ENCODE data around the gene TP53AIP1.
"Not testable (repeated sequence)": the region's sequence is repeated elsewhere in the genome, so short reads cannot be mapped to it uniquely, and the experiment has no call there.

TP53AIP1 gene

GRCh38 chr11:128924104-128924503, 18.6 kb downstream of the TP53AIP1 start:
- Histone ChIP-seq H3K4me1 (ENCODE audit: control insufficient read depth, insufficient read depth, low read length) (no peaks in the 10 kb centered on the region), H3K9ac (ENCODE audit: low read depth, low read length) (no peak overlapping the region), H3K4me3 (ENCODE audit: low read length) (no peak overlapping the region), H3K36me3 (ENCODE audit: insufficient read depth, low read length) (no peaks in the 10 kb centered on the region), H3K27me3 (ENCODE audit: control insufficient read depth, insufficient read depth, low read length) (peaks cover 68% of the 10 kb centered on the region), H3K4me2 (ENCODE audit: low read length) (no peak overlapping the region), H3K9me3 (replicated peaks; ENCODE audit: low read length) (no peaks in the 10 kb centered on the region)

- Histone ChIP-seq H3K4me3 (ENCODE audit: low read length) (no peak overlapping the region), H3K4me1 (ENCODE audit: control insufficient read depth, insufficient read depth, low read length) (no peaks in the 10 kb centered on the region)
Measured at GRCh38 chr11:128921793-128922192, 20.9 kb downstream of the TP53AIP1 start.

GRCh38 chr11:128920666-128921065, 22.0 kb downstream of the TP53AIP1 start:
- Histone ChIP-seq H3K4me2 (ENCODE audit: low read length) (no peak overlapping the region), H3K9ac (ENCODE audit: low read depth, low read length) (no peak overlapping the region), H3K27me3 (ENCODE audit: control insufficient read depth, insufficient read depth, low read length) (peaks cover 48% of the 10 kb centered on the region), H3K36me3 (ENCODE audit: insufficient read depth, low read length) (no peaks in the 10 kb centered on the region), H3K4me3 (ENCODE audit: low read length) (no peak overlapping the region), H3K9me3 (replicated peaks; ENCODE audit: low read length) (no peaks in the 10 kb centered on the region), H3K4me1 (ENCODE audit: control insufficient read depth, insufficient read depth, low read length) (no peaks in the 10 kb centered on the region)

More at GRCh38 chr11:128921793-128922192, 20.9 kb downstream of the TP53AIP1 start:
- Histone ChIP-seq H3K9ac (ENCODE audit: low read depth, low read length) (no peak overlapping the region), H3K27me3 (ENCODE audit: control insufficient read depth, insufficient read depth, low read length) (peaks cover 57% of the 10 kb centered on the region), H3K9me3 (replicated peaks; ENCODE audit: low read length) (no peaks in the 10 kb centered on the region), H3K36me3 (ENCODE audit: insufficient read depth, low read length) (no peaks in the 10 kb centered on the region), H3K4me2 (ENCODE audit: low read length) (no peak overlapping the region)

DNA sequence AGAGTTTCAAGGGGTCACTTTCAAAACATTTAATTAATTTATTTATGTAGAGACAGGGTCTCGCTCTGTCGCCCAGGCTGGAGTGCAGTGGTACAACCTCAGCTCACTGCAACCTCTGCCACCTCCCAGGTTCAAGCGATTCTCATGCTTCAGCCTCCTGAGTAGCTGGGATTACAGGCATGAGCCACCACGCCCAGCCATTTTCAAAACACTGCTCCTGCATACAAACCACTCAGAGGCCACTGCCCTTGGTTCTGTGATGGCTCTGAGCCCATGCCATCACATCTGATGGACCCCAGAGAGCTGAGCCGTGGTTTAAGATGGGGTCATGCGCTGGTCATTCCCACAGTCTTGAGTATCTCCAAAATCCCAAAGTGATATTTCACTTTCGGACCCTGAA, 23.0 kb downstream of the TP53AIP1 start:
- not testable (repeated sequence) for H3K36me3 ChIP-seq (ENCODE audit: insufficient read depth, low read length); H3K9me3 ChIP-seq (replicated peaks; ENCODE audit: low read length); H3K4me1 ChIP-seq (ENCODE audit: control insufficient read depth, insufficient read depth, low read length); H3K4me2 ChIP-seq (ENCODE audit: low read length); H3K9ac ChIP-seq (ENCODE audit: low read depth, low read length); H3K4me3 ChIP-seq (ENCODE audit: low read length)
- H3K27me3 ChIP-seq (ENCODE audit: control insufficient read depth, insufficient read depth, low read length) = peaks cover 46% of the 10 kb centered on the region

DNA sequence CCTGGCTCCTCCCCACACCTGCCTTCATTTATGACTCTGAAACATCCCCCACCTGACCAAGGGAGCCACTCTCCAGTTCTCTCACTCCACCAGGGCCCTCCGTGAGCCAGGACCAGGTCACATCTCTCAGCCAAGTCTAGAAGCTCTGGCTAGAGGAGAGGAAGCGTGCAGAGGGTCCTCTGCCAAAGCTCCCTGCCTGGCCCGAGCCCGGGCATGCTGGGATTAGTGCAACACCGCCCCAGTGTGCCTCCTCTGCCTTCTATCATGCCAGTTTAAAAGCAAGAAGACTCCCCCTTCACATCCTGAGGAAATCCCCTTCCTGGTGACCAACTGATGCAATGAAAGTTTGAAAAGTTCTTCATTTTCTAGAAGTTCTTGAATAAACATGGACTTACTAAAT, 23.5 kb downstream of the TP53AIP1 start:
- no peak overlapping the region for H3K4me3 ChIP-seq (ENCODE audit: low read length)
- H3K9me3 ChIP-seq (replicated peaks; ENCODE audit: low read length) = no peaks in the 10 kb centered on the region
- H3K9ac ChIP-seq (ENCODE audit: low read depth, low read length) = no peak overlapping the region
- H3K4me1 ChIP-seq (ENCODE audit: control insufficient read depth, insufficient read depth, low read length) = no peaks in the 10 kb centered on the region
- H3K36me3 ChIP-seq (ENCODE audit: insufficient read depth, low read length) = no peaks in the 10 kb centered on the region
- H3K27me3 ChIP-seq (ENCODE audit: control insufficient read depth, insufficient read depth, low read length) = peaks cover 46% of the 10 kb centered on the region
- H3K4me2 ChIP-seq (ENCODE audit: low read length) = no peak overlapping the region

DNA sequence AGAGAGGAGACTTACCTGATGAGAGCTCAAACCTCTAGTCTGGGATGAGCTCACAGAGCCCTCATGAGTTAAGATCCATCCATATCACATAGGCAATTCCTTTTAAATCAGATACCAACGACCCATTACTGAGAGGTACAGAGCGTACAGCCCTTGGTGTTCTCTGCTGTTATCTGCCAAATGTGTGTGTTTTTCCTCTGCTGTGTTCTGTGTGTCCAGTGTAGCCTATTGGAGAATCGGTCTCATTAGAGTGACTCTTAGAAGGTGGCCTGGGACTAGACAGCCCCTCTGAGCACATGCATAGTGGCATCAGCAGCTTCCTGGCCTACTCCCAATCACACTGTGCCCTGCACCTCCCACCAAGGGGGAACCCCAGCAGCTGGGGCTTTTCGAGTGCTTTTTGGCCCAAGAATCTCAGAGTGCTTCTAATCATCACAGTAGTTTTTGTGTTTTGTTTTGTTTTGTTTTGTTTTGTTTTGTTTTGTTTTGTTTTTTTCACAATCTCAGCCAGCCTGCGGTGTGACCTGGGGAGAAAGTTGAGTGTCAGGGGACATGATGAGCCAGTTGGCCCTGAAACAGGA, 25.4 kb downstream of the TP53AIP1 start:
- no peaks in the 10 kb centered on the region for H3K4me1 ChIP-seq (ENCODE audit: control insufficient read depth, insufficient read depth, low read length)
- no peak overlapping the region for H3K4me3 ChIP-seq (ENCODE audit: low read length)
- no peak overlapping the region for H3K4me2 ChIP-seq (ENCODE audit: low read length)
- H3K36me3 ChIP-seq (ENCODE audit: insufficient read depth, low read length) = no peaks in the 10 kb centered on the region
- peaks cover 46% of the 10 kb centered on the region for H3K27me3 ChIP-seq (ENCODE audit: control insufficient read depth, insufficient read depth, low read length)
- H3K9ac ChIP-seq (ENCODE audit: low read depth, low read length) = no peak overlapping the region
- no peaks in the 10 kb centered on the region for H3K9me3 ChIP-seq (replicated peaks; ENCODE audit: low read length)

DNA sequence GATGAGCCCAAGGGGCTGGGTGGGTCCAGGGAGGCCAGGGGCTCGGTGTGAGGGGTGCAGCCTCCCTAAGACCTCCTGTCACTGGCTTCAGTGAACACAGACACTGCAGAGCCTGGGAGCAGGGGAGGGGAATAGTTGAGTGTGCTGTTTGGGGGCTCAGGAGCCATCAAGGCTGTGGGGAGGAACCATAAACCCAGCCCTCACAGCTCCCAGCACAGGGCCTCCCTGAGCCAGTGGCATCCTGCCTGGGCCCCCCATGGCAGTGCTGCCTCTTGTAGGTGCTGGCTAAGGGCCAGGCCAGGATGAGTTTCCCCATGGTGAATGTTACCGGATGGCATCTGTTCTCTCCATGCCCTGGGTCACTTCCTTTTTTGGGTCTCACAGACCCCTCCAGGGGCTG, 26.0 kb downstream of the TP53AIP1 start:
- Histone ChIP-seq H3K4me3 (ENCODE audit: low read length) (no peak overlapping the region), H3K4me1 (ENCODE audit: control insufficient read depth, insufficient read depth, low read length) (no peaks in the 10 kb centered on the region), H3K27me3 (ENCODE audit: control insufficient read depth, insufficient read depth, low read length) (peaks cover 46% of the 10 kb centered on the region), H3K9ac (ENCODE audit: low read depth, low read length) (no peak overlapping the region), H3K9me3 (replicated peaks; ENCODE audit: low read length) (no peaks in the 10 kb centered on the region), H3K36me3 (ENCODE audit: insufficient read depth, low read length) (no peaks in the 10 kb centered on the region), H3K4me2 (ENCODE audit: low read length) (no peak overlapping the region)

DNA sequence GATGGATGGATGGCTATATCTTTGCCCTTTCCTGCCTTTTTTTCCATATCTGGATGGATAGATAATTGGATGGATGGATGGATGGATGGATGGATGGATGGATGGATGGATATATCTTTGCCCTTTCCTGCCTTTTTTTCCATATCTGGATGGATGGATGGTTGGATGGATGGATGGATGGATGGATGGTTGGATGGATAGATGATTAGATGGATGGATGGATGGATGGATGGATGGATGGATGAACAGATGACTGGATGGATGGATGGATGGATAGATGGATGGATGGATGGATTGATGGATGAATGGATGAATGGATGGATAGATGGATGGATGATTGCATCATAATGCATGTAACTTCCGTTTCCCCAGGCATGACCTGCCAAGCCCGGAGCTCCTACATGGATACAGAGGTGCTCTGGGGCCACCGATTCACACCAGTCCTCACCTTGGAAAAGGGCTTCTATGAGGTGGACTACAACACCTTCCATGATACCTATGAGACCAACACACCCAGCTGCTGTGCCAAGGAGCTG, 26.6 kb downstream of the TP53AIP1 start:
- Histone ChIP-seq H3K4me3 (ENCODE audit: low read length) (no peak overlapping the region), H3K4me1 (ENCODE audit: control insufficient read depth, insufficient read depth, low read length) (no peaks in the 10 kb centered on the region), H3K36me3 (ENCODE audit: insufficient read depth, low read length) (no peaks in the 10 kb centered on the region), H3K27me3 (ENCODE audit: control insufficient read depth, insufficient read depth, low read length) (peaks cover 45% of the 10 kb centered on the region), H3K4me2 (ENCODE audit: low read length) (no peak overlapping the region), H3K9me3 (replicated peaks; ENCODE audit: low read length) (no peaks in the 10 kb centered on the region), H3K9ac (ENCODE audit: low read depth, low read length) (no peak overlapping the region)

GRCh38 chr11:128915149-128915521, 27.5 kb downstream of the TP53AIP1 start:
- Histone ChIP-seq H3K9me3 (replicated peaks; ENCODE audit: low read length) (no peaks in the 10 kb centered on the region), H3K4me2 (ENCODE audit: low read length) (no peak overlapping the region), H3K4me1 (ENCODE audit: control insufficient read depth, insufficient read depth, low read length) (no peaks in the 10 kb centered on the region), H3K9ac (ENCODE audit: low read depth, low read length) (no peak overlapping the region), H3K36me3 (ENCODE audit: insufficient read depth, low read length) (no peaks in the 10 kb centered on the region), H3K4me3 (ENCODE audit: low read length) (no peak overlapping the region), H3K27me3 (ENCODE audit: control insufficient read depth, insufficient read depth, low read length) (peaks cover 35% of the 10 kb centered on the region)

GRCh38 chr11:128914216-128915148, 28.2 kb downstream of the TP53AIP1 start:
- Histone ChIP-seq H3K4me1 (ENCODE audit: control insufficient read depth, insufficient read depth, low read length) (no peaks in the 10 kb centered on the region), H3K4me2 (ENCODE audit: low read length) (no peak overlapping the region), H3K27me3 (ENCODE audit: control insufficient read depth, insufficient read depth, low read length) (peaks cover 30% of the 10 kb centered on the region), H3K4me3 (ENCODE audit: low read length) (no peak overlapping the region), H3K9me3 (replicated peaks; ENCODE audit: low read length) (no peaks in the 10 kb centered on the region), H3K36me3 (ENCODE audit: insufficient read depth, low read length) (no peaks in the 10 kb centered on the region), H3K9ac (ENCODE audit: low read depth, low read length) (no peak overlapping the region)

GRCh38 chr11:128913806-128914205, 28.9 kb downstream of the TP53AIP1 start:
- Histone ChIP-seq H3K4me1 (ENCODE audit: control insufficient read depth, insufficient read depth, low read length) (peaks cover 3% of the 10 kb centered on the region), H3K36me3 (ENCODE audit: insufficient read depth, low read length) (no peaks in the 10 kb centered on the region), H3K4me3 (ENCODE audit: low read length) (no peak overlapping the region), H3K9ac (ENCODE audit: low read depth, low read length) (no peak overlapping the region), H3K4me2 (ENCODE audit: low read length) (no peak overlapping the region), H3K27me3 (ENCODE audit: control insufficient read depth, insufficient read depth, low read length) (peaks cover 26% of the 10 kb centered on the region), H3K9me3 (replicated peaks; ENCODE audit: low read length) (no peaks in the 10 kb centered on the region)
